ENCODE results near the gene ARMC12. TPM values are rescaled to one million over a fixed set of nuclear protein-coding genes. Genes with fewer than 3 reads are reported as not detected.
"Not testable (repeated sequence)": the region's sequence is repeated elsewhere in the genome, so short reads cannot be mapped to it uniquely, and the experiment has no call there.

The ARMC12 gene
- total RNA-seq, 1 donor from 2014 or later = 4.6 TPM

- DNase-seq (ENCODE audit: low spot score) (no peak), ATAC-seq (no peak)
These were observed 3.2 kb upstream of the ARMC12 start for GRCh38 chr6:35733633-35734032.

- DNase-seq (ENCODE audit: low spot score); ATAC-seq: not testable (repeated sequence)
These were observed 2.5 kb upstream of the ARMC12 start for GRCh38 chr6:35734319-35734718.

DNA sequence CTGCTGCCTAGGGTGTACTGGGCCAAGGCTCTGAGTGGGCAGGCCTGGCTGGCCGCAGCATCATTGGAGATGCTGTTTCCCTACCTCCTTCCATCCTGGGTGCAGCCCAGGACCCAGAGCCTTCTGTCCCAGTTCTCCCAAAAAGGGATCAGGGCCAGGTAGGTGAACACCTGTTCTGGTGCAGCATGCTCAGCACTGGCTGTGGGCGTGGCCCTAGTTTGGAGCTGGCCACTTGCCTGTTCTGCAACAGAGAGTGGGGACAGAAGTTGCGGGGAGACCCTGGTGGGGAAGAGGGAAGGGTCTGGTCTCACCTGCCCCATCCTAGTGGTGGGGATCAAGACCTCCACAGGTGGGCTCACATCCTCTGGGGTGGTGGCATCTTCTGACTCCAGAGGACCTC lies 1.4 kb upstream of the ARMC12 start:
- ATAC-seq = no peak
- DNase-seq (ENCODE audit: low spot score) = no peak

DNA sequence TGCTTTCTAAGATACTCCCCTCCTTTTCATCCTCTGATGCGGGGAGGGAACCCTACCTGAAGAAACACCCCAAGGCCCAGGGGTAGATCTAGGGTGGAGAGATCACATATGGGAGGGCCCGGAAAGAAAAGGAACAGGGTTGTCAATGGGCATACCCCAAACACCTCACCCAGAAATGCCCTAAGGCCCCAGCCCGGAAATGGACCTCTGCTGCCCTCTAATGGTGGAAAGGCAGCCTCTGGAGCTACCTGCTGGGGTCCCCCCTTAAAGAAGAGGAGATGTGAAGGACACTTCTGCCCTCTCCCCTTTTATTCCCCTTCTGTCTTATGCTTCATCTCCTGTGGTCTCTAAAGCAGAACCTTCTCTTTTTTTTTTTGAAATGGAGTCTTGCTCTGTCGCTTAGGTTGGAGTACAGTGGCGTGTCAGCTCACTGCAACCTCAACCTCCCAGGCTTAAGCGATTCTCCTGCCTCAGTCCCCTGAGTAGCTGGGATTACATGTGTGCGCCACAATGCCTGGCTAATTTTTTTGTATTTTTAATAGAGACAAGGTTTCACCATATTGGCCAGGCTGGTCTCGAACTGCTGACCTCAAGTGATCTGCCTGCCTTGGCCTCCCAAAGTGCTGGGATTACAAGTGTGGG lies 458 bp upstream of the ARMC12 start:
- DNase-seq (ENCODE audit: low spot score) = peak; percentile 78
- peak; percentile 22 for ATAC-seq

- no peak for DNase-seq (ENCODE audit: low spot score)
- peak; percentile 64 for ATAC-seq
These were observed 780 bp downstream of the ARMC12 start for GRCh38 chr6:35737413-35738211.

- DNase-seq (ENCODE audit: low spot score) (no peak), ATAC-seq (peak; percentile 67)
These were observed 3.1 kb downstream of the ARMC12 start for GRCh38 chr6:35739645-35740524.

- DNase-seq (ENCODE audit: low spot score) (no peak), ATAC-seq (no peak)
These were observed 6.0 kb downstream of the ARMC12 start for GRCh38 chr6:35742842-35743241.

DNA sequence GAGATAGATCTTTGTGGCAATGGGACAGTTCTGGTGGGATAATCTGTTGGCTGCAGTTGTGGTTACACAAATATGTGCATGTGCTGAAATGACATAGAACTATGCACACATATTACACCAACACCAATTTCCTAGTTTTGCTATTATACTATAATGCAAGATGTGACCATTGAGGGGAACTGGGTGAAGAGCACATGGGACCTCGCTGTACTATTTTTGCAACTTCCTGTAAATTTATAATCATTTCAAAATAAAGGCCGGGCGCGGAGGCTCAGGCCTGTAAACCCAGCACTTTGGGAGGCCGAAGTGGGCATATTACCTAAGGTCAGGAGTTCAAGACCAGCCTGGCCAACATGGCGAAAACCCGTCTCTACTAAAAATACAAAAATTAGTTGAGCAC lies 8.7 kb downstream of the ARMC12 start:
- no peak for ATAC-seq

DNA sequence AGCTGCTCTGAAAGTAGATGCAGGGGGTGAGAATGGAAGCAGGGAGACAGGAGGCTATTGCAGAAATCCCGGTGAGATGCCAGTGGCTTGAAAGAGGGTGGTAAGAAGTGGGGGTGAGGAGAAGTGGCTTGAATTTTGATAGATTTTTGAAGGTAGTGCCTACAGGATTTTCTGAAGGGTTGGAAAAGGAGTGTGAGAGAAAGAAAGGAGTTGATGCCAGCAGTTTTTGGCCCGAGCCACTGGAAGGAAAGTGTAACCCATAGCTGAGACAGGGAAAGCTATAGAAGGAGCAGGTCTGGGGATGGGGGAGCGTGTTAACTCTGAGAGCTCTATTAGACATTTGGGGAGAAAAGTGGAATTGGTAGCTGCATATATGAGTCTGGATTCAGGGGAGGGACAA lies 9.7 kb downstream of the ARMC12 start:
- no peak for DNase-seq (ENCODE audit: low spot score)
- no peak for ATAC-seq

More for the DNA sequence above, 8.7 kb downstream of the ARMC12 start:
- no peak for DNase-seq (ENCODE audit: low spot score)

GRCh38 chr6:35747877-35748276 lies 11.0 kb downstream of the ARMC12 start:
- ATAC-seq (no peak), DNase-seq (ENCODE audit: low spot score) (no peak)

- DNase-seq (ENCODE audit: low spot score) = no peak
- ATAC-seq = no peak
These were observed 13.7 kb downstream of the ARMC12 start for GRCh38 chr6:35750557-35750956.

DNA sequence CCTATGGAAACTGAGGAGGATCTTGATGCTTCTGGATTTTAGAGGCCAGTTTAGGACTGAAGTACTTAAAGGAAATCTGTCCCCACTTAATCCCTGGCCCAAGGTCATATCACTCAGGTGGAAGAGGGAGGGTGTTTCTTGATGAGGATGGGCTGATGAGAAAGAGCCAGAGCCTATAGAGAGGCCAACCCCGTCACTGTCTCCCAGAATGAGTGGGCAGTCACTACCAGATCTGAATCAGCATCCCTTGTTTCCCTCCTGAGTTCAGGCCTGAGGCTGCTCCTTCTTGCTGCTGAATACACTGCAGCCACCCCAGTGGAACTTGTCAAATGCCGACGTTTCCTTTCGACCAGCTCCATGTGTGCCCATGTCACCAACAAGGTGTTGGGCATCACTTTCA lies 14.8 kb downstream of the ARMC12 start:
- no peak for ATAC-seq

GRCh38 chr6:35752330-35752729 lies 15.5 kb downstream of the ARMC12 start:
- DNase-seq (ENCODE audit: low spot score) (no peak), ATAC-seq (no peak)

More for the DNA sequence above, 14.8 kb downstream of the ARMC12 start:
- no peak for DNase-seq (ENCODE audit: low spot score)

DNA sequence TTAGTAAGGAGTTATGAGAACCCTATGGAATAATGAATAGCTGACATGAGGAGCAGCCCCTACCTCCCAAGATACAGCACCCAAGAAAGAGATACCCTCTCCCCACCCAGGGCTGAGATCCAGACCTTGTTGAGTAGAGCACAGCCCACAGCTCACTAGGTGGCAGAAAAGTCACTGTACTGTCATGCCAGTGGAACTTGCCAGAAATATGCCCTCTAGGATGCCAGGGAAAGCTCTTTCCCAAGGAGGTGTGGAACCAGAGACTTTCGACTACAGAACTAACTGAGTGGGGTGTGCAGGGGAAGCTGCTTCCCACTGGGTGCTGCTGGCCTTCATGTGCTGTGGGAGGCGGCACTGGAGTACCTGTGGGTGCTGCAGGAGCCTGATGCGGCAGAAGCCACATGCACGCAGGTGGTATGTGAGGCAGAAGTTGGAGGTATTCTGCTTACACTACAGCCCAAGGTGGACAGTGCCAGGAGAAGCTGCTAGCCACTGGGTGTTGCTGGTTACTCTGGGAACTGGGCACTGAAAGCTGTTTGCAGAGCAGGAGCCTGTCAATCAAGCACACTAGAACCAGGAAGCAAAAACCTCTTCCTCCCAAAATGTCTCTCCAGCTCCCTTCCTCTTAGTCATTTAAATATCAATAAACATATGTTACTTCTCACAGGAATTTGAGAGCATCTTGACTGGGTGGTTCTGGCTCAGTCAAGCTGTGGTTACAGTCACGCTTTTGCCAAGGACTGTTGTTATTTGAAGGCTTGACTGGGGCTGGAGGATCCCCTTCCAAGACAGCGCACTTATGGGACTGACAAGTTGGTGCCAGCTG lies 17.8 kb downstream of the ARMC12 start:
- no peak for DNase-seq (ENCODE audit: low spot score)
- ATAC-seq = peak; percentile 81

- no peak for DNase-seq (ENCODE audit: low spot score)
- ATAC-seq = no peak
These were observed 18.6 kb downstream of the ARMC12 start for GRCh38 chr6:35755278-35755924.

DNA sequence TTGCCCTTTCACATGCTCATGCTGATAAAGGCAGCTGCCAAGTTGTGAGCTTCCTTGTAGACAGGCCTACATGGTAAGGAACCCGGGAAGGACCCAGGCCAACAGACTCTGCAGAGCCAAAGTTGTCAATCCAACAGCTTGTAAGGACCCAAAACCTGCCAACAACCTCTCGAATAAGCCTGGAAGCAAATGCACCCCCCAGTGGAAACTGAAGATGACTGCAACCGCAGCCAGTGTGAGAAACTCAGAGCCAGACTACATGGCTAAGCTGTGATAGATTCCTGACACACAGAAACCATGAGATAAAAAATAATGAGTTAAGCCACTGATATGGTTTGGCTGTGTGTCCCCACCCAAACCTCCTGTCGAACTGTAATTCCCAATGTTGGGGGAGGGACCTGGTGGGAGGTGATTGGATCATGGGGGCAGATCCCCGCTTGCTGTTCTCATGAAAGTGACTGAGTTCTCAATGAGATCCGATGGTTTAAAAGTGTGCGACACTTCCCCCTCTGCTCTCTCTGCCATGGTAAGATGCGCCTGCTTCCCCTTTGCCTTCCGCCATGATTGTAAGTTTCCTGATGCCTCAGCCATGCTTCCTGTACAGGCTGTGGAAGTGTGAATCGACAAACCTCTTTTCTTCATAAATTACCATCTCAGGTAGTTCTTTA lies 20.8 kb downstream of the ARMC12 start:
- DNase-seq (ENCODE audit: low spot score) (no peak), ATAC-seq (peak; percentile 74)

GRCh38 chr6:35759426-35759825 lies 22.6 kb downstream of the ARMC12 start:
- no peak for DNase-seq (ENCODE audit: low spot score)

DNA sequence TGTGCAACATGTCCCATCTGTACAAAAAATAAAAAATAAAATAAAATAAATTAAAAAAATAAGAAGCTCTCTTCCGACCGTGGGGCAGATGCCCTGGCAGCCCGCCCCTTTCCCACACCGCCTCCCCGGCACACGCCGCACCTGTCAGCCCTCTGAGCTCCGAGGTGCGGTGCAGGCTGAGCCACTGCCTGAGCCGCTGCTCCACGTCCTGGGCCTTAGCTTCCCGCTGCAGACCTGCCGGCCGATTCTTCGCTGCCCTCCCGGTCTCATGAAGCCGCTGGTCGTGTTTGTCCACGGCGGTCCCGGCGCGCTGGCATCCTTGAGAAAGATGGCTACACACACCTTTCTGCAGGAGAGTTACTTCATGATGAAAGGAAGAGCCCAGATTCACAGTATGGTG lies 28.9 kb downstream of the ARMC12 start:
- DNase-seq (ENCODE audit: low spot score) = no peak
- ATAC-seq = no peak

More at GRCh38 chr6:35759426-35759825, 22.6 kb downstream of the ARMC12 start:
- ATAC-seq = no peak

- DNase-seq (ENCODE audit: low spot score) (no peak), ATAC-seq (no peak)
These were observed 32.4 kb downstream of the ARMC12 start for GRCh38 chr6:35769211-35769610.

- DNase-seq (ENCODE audit: low spot score) (no peak), ATAC-seq (no peak)
These were observed 34.5 kb downstream of the ARMC12 start for GRCh38 chr6:35771343-35771627.
